A673 (cell line): Measurements from ENCODE around the gene TAF1C. TPM values are rescaled to one million over a fixed set of nuclear protein-coding genes. Genes with fewer than 3 reads are reported as not detected.

Source experiments
- BruUV-seq: library from RNA; stranded (reverse); fragments of 400-500 nt; replicated peaks from 2 replicates; lab custom pipeline; 2021; lab: Mats Ljungman, UMichigan
- CTCF ChIA-PET: fragments of 300-600 bp; sonication (Branson Sonifier 250); formaldehyde crosslinking; loops from one replicate; lab custom pipeline; 2022; ENCODE audit warnings: antibody characterized with exemption; lab: Charles Lee
- POLR2A ChIA-PET: fragments of 300-600 bp; sonication (Branson Sonifier 250); formaldehyde crosslinking; loops from one replicate; lab custom pipeline; 2022; ENCODE audit warnings: antibody characterized with exemption; ENCODE audit not compliant: low non-redundant PET; lab: Charles Lee
- DNase-seq: peaks from one replicate; pipeline ENCODE4 v3.0.0-alpha.2; 2015; ENCODE audit warnings: low spot score
- H3K27ac ChIP-seq: fragments of 200-600 bp; sonication (generic); 2 replicates; pipeline ENCODE4 v1.5.1; 2016; ENCODE audit warnings: mixed run types, low read depth, mild to moderate bottlenecking, mixed read lengths, antibody characterized with exemption, low read length; ENCODE audit not compliant: poor library complexity, severe bottlenecking
- H3K27me3 ChIP-seq: fragments of 200-600 bp; sonication (generic); replicated peaks from 2 replicates; pipeline ENCODE4 v1.6.1; 2017; ENCODE audit warnings: mixed run types, low read depth, mild to moderate bottlenecking, mixed read lengths, antibody characterized with exemption, low read length; ENCODE audit not compliant: insufficient read depth, poor library complexity
- H3K36me3 ChIP-seq: fragments of 200-600 bp; sonication (generic); 2 replicates; pipeline ENCODE4 v1.6.1; 2016; ENCODE audit warnings: mixed run types, mild to moderate bottlenecking, mixed read lengths, antibody characterized with exemption, low read length; ENCODE audit not compliant: insufficient read depth, poor library complexity, severe bottlenecking
- H3K4me1 ChIP-seq: fragments of 200-600 bp; sonication (generic); 2 replicates; pipeline ENCODE4 v1.6.1; 2017; ENCODE audit warnings: mixed run types, mild to moderate bottlenecking, mixed read lengths, antibody characterized with exemption, low read length; ENCODE audit not compliant: insufficient read depth, poor library complexity, severe bottlenecking
- H3K4me3 ChIP-seq: fragments of 200-600 bp; sonication (generic); 2 replicates; pipeline ENCODE4 v1.5.1; 2016; ENCODE audit warnings: low read depth, mixed run types, mild to moderate bottlenecking, mixed read lengths, low read length; ENCODE audit not compliant: poor library complexity, severe bottlenecking
- H3K9me3 ChIP-seq: fragments of 200-600 bp; sonication (generic); 2 replicates; pipeline ENCODE4 v1.6.1; 2016; ENCODE audit warnings: mixed run types, low read depth, mild to moderate bottlenecking, mixed read lengths, antibody characterized with exemption, low read length; ENCODE audit not compliant: poor library complexity, severe bottlenecking
- EZH2 ChIP-seq: fragments of 200-600 bp; sonication (generic); IDR thresholded peaks from 2 replicates; pipeline ENCODE4 v1.6.1; 2017; ENCODE audit warnings: borderline replicate concordance, low read depth, mild to moderate bottlenecking, mixed read lengths, antibody characterized with exemption, low read length; ENCODE audit not compliant: poor library complexity, severe bottlenecking
- intact Hi-C: fragments of 100-400 bp; cut with micrococcal nuclease; formaldehyde crosslinking; loops from one replicate; pipeline ENCODE4 v1.10.0; 2022; ENCODE audit not compliant: unreplicated experiment
- total RNA-seq: library from RNA; stranded (reverse); gene quantifications from 2 replicates; pipeline ENCODE4 v1.2.3, GENCODE V29; 2021
- TF ChIP-seq, protein P1 (sequence below): fragments of 300-800, 200-600 bp; sonication (generic); conservative IDR thresholded peaks from 2 replicates; pipeline ENCODE4 v1.5.1; 2017; ENCODE audit warnings: low read depth, mild to moderate bottlenecking, antibody characterized with exemption, low read length, moderate library complexity, mixed read lengths

Gene TAF1C
- total RNA-seq, 1 experiment from 2014 or later = 58.4 TPM

DNA sequence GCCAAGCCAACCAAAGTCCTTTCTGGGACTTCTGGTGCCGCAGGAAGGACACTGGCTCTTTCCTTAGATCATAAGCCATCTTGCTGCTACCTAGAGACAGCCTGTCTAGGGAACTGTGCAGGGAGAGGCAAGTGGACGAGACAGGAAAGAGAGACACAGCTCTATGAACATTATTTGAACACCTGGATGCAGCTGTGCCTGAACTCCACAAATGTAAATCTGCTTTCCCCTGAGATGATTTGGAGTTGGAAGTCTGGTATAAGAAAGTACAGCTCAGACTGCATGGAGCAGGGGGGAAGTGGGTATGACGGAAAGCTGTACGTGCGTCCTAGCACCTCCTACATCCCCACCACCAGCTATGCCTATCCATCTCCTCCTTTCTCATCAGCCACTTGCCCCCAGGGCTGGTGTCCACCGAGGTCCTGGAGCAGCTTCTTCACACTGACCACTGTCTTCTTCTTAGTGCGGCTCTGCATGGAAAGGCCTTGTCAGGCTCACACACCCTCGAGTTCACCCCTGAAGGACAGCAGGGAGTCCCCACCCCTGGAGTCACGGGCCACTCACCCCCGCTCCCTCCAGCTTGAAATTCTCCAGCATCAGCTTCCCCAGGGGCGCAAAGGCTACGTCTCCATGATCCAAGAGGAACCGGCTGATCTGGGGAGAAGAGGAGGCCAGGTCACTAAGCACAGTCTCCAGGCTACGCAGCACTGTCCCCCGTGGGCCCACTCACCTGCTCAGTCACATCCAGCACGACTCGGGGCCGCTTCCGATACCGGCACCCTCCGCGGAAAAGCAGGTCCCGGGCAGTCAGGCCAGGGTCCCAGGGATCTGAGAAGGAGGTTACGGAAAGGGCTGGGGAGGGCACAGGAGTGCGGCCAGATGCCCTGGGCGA is 3.9 kb downstream of the TAF1C start:
- no peaks in the 10 kb centered on the region for H3K27me3 ChIP-seq
- H3K4me3 ChIP-seq = no peak overlapping the region
- H3K27ac ChIP-seq = no peak overlapping the region
- DNase-seq = no peak
- BruUV-seq = no TSS peak
- peaks cover 4% of the 10 kb centered on the region for H3K4me1 ChIP-seq
- intact Hi-C loops = no loop called here
- H3K9me3 ChIP-seq = no peaks in the 10 kb centered on the region
- TF ChIP-seq, protein P1, sequence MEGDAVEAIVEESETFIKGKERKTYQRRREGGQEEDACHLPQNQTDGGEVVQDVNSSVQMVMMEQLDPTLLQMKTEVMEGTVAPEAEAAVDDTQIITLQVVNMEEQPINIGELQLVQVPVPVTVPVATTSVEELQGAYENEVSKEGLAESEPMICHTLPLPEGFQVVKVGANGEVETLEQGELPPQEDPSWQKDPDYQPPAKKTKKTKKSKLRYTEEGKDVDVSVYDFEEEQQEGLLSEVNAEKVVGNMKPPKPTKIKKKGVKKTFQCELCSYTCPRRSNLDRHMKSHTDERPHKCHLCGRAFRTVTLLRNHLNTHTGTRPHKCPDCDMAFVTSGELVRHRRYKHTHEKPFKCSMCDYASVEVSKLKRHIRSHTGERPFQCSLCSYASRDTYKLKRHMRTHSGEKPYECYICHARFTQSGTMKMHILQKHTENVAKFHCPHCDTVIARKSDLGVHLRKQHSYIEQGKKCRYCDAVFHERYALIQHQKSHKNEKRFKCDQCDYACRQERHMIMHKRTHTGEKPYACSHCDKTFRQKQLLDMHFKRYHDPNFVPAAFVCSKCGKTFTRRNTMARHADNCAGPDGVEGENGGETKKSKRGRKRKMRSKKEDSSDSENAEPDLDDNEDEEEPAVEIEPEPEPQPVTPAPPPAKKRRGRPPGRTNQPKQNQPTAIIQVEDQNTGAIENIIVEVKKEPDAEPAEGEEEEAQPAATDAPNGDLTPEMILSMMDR = no peak
- no peak for TF ChIP-seq EZH2
- POLR2A ChIA-PET = no interaction called here
- H3K36me3 ChIP-seq = peaks cover 14% of the 10 kb centered on the region
- CTCF ChIA-PET = no interaction called here

DNA sequence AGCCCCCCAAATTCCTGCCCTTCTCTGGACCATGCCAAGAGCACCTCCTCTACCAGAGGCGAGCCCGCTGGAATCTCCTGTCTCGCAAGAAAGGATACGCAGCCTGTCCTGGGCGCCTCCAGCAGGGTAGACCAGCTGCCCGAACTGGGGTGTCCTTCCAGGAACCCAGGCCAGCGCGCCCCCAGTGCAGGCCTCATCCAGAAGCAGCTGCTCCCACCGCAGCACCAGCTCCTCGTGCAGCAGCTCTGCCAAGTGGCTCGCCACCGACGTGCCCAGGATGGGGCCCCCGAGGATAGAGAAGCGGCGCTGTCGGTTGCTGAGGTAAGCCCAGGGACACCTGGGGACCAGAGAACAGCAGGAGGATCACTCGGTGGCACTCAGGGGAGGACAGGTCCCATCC is 4.8 kb downstream of the TAF1C start:
- POLR2A ChIA-PET = no interaction called here
- no peak for TF ChIP-seq EZH2
- TF ChIP-seq, protein P1 = no peak
- BruUV-seq = no TSS peak
- Histone ChIP-seq H3K27me3 (no peaks in the 10 kb centered on the region), H3K27ac (no peak overlapping the region), H3K9me3 (no peaks in the 10 kb centered on the region), H3K36me3 (peaks cover 14% of the 10 kb centered on the region), H3K4me3 (no peak overlapping the region), H3K4me1 (peaks cover 4% of the 10 kb centered on the region)
- no peak for DNase-seq
- intact Hi-C loops = no loop called here
- CTCF ChIA-PET = no interaction called here

DNA sequence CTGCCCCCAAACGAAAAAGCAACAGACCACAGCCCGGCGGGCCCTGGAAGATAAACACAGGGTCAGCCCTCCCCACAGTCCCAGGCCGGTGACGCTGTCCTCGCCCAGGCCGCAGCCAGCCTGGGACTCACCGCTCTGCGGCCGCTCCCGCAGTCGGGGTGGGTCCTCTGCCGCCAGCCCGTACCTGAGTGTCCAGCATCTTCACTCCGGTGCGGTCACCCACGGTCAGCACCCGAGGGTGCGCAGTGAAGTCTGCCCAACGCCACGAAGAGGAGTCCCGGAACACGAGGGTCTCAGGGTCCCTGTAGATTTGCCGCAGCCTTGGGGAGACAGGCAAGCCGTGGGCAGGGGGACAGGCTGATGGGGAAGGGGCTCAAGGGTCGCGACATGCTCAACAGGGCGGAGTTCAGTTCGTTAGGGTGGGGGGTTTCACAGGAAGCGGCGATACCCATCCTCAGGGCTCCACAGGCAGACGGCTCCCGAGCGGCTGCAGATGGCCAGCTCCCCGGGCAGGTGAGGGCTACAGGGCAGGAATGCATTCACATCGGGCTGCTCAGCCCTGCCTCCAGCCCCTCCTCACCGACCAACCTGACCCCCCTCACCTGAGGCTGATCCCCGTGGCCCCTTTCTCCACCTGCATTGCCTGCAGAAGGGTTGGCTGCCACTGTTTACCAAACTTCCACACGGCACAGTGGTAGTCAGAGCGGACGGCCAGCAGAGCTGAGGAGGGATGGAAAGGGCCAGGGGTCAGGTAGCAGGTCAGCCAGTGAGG is 5.5 kb downstream of the TAF1C start:
- intact Hi-C loops = no loop called here
- H3K4me1 ChIP-seq = peaks cover 4% of the 10 kb centered on the region
- TF ChIP-seq, protein P1 = no peak
- TF ChIP-seq EZH2 = no peak
- H3K4me3 ChIP-seq = no peak overlapping the region
- no peak for DNase-seq
- no peaks in the 10 kb centered on the region for H3K27me3 ChIP-seq
- H3K9me3 ChIP-seq = no peaks in the 10 kb centered on the region
- peaks cover 14% of the 10 kb centered on the region for H3K36me3 ChIP-seq
- ChIA-PET CTCF (no interaction called here), POLR2A (no interaction called here)
- BruUV-seq = no TSS peak
- no peak overlapping the region for H3K27ac ChIP-seq
